Omental fat pad (tissue), 4 donors: ENCODE results near the gene ASCL1. TPM values are rescaled to one million over a fixed set of nuclear protein-coding genes. Genes with fewer than 3 reads are reported as not detected.

ENCODE experiments used
- ATAC-seq: fragments of 150-250 bp; one replicate; pipeline ENCODE4 v1.9.1; 2016; ENCODE audit warnings: mild to moderate bottlenecking, moderate library complexity; ENCODE audit not compliant: low FRiP score
- DNase-seq: peaks from one replicate; pipeline ENCODE4 v3.0.0-alpha.2; 2019; ENCODE audit warnings: low spot score
- CTCF ChIP-seq, 3 donors: fragments of 450-650 bp; IDR thresholded peaks; one replicate each; pipeline ENCODE4 v1.5.1; 2016 to 2017; ENCODE audit warnings: antibody characterized with exemption in 3 of 3, mild to moderate bottlenecking in 3 of 3, moderate library complexity in 2 of 3
- total RNA-seq, 4 donors: library from RNA; depleted of rRNA; stranded (reverse); fragments of >200 nt; gene quantifications; one replicate each; pipeline ENCODE4 v1.1.0, GENCODE V29; 2016

The ASCL1 gene
- total RNA-seq, 4 donors from 2014 or later, result 1.4 TPM; not detected in 3

GRCh38 chr12:102973583-102973982 is 16.1 kb downstream of the ASCL1 start:
- DNase-seq (no peak), ATAC-seq (no peak)
- no peak for TF ChIP-seq CTCF (IDR thresholded peaks at IDR 0.05)

GRCh38 chr12:102976609-102977280 is 19.3 kb downstream of the ASCL1 start:
- TF ChIP-seq CTCF (IDR thresholded peaks at IDR 0.05), result no peak
- no peak for ATAC-seq

GRCh38 chr12:102977945-102978706 is 20.7 kb downstream of the ASCL1 start:
- DNase-seq (no peak), ATAC-seq (no peak)
- no peak for TF ChIP-seq CTCF (IDR thresholded peaks at IDR 0.05)

More at GRCh38 chr12:102976609-102977280, 19.3 kb downstream of the ASCL1 start:
- DNase-seq, result no peak

GRCh38 chr12:102980350-102980749 is 22.9 kb downstream of the ASCL1 start:
- no peak for ATAC-seq
- TF ChIP-seq CTCF (IDR thresholded peaks at IDR 0.05), result no peak
- DNase-seq, result no peak

- DNase-seq (no peak), ATAC-seq (no peak)
- no peak for TF ChIP-seq CTCF (IDR thresholded peaks at IDR 0.05)
Measured at GRCh38 chr12:102990419-102990818, 32.9 kb downstream of the ASCL1 start.

- TF ChIP-seq CTCF (IDR thresholded peaks at IDR 0.05), result no peak
- ATAC-seq, result no peak
Measured at GRCh38 chr12:102992297-102992696, 34.8 kb downstream of the ASCL1 start.

GRCh38 chr12:102992720-102993119 is 35.2 kb downstream of the ASCL1 start:
- no peak for TF ChIP-seq CTCF (IDR thresholded peaks at IDR 0.05)
- DNase-seq (no peak), ATAC-seq (no peak)

More at GRCh38 chr12:102992297-102992696, 34.8 kb downstream of the ASCL1 start:
- DNase-seq, result no peak
